Activated T-cell treated with anti-CD3 and anti-CD28 coated beads, Interleukin-2, amount 50 U/mL, for 72 hours (primary cell): ENCODE measurements around the gene NRCAM. TPM values are rescaled to one million over a fixed set of nuclear protein-coding genes. Genes with fewer than 3 reads are reported as not detected.
"Not testable (repeated sequence)": the region's sequence is repeated elsewhere in the genome, so short reads cannot be mapped to it uniquely, and the experiment has no call there.

Experiments
- ATAC-seq, 2 donors: fragments of 150-1000 bp; cut with Tn5 transposase; replicated peaks in 1 of 2; 2 replicates each; pipeline ENCODE4 v1.10.0; 2021; ENCODE audit warnings: moderate library complexity in 2 of 2, mild to moderate bottlenecking in 1 of 2
- DNase-seq, 2 donors: peaks; one replicate each; pipeline ENCODE4 v3.0.0; 2021 to 2022; ENCODE audit warnings: mixed read lengths in 1 of 2
- H3K27ac Mint-ChIP-seq: one replicate; pipeline ENCODE4 v1.8.0; 2022; ENCODE audit warnings: mild to moderate bottlenecking, moderate library complexity, mixed read lengths
- H3K27me3 Mint-ChIP-seq: one replicate; pipeline ENCODE4 v1.8.0; 2022; ENCODE audit warnings: low read depth, mixed read lengths
- H3K36me3 Mint-ChIP-seq, 2 donors: one replicate each; pipeline ENCODE4 v1.8.0; 2022; ENCODE audit warnings: mixed read lengths in 2 of 2, mild to moderate bottlenecking in 1 of 2; ENCODE audit not compliant: insufficient read depth in 2 of 2
- H3K4me1 Mint-ChIP-seq: one replicate; pipeline ENCODE4 v1.8.0; 2022; ENCODE audit warnings: low read depth, mixed read lengths
- H3K4me3 Mint-ChIP-seq, 2 donors: one replicate each; pipeline ENCODE4 v1.8.0; 2022; ENCODE audit warnings: mild to moderate bottlenecking in 2 of 2, mixed read lengths in 2 of 2, moderate library complexity in 2 of 2
- H3K9me3 Mint-ChIP-seq, 2 donors: one replicate each; pipeline ENCODE4 v1.8.0; 2022; ENCODE audit warnings: mixed read lengths in 2 of 2
- total RNA-seq, 2 donors: library from RNA; stranded (reverse); gene quantifications; one replicate each; pipeline ENCODE4 v1.2.3, GENCODE V29; 2022

The NRCAM gene
- total RNA-seq, 2 donors from 2014 or later = 2.5 to 4.1 TPM

- ATAC-seq = no peak
- Mint-ChIP-seq H3K27ac (no peak overlapping the region), H3K36me3 (peaks cover 4 to 5% of the 10 kb centered on the region in 2 donors)
These were observed 23.5 kb upstream of the NRCAM start for GRCh38 chr7:108479751-108480150.

GRCh38 chr7:108479118-108479517 lies 22.9 kb upstream of the NRCAM start:
- no peak overlapping the region for H3K27ac Mint-ChIP-seq
- DNase-seq (no peak), ATAC-seq (no peak)
- H3K4me3 Mint-ChIP-seq = no peak overlapping the region
- H3K4me1 Mint-ChIP-seq = no peaks in the 10 kb centered on the region
- H3K9me3 Mint-ChIP-seq = no peaks in the 10 kb centered on the region
- H3K27me3 Mint-ChIP-seq = no peaks in the 10 kb centered on the region
- H3K36me3 Mint-ChIP-seq = peaks cover 4 to 5% of the 10 kb centered on the region in 2 donors

More at GRCh38 chr7:108479751-108480150, 23.5 kb upstream of the NRCAM start:
- no peaks in the 10 kb centered on the region for H3K9me3 Mint-ChIP-seq
- no peak overlapping the region for H3K4me3 Mint-ChIP-seq
- no peak for DNase-seq
- H3K4me1 Mint-ChIP-seq = no peaks in the 10 kb centered on the region
- H3K27me3 Mint-ChIP-seq = no peaks in the 10 kb centered on the region

- Mint-ChIP-seq H3K4me3 (no peak overlapping the region), H3K36me3 (no peaks in the 10 kb centered on the region), H3K27me3 (no peaks in the 10 kb centered on the region), H3K4me1 (peaks cover 12% of the 10 kb centered on the region), H3K27ac (no peak overlapping the region), H3K9me3 (peaks cover 0 to 1% of the 10 kb centered on the region in 2 donors)
- ATAC-seq (no peak), DNase-seq (no peak)
These were observed 12.0 kb upstream of the NRCAM start for GRCh38 chr7:108468246-108468645.

DNA sequence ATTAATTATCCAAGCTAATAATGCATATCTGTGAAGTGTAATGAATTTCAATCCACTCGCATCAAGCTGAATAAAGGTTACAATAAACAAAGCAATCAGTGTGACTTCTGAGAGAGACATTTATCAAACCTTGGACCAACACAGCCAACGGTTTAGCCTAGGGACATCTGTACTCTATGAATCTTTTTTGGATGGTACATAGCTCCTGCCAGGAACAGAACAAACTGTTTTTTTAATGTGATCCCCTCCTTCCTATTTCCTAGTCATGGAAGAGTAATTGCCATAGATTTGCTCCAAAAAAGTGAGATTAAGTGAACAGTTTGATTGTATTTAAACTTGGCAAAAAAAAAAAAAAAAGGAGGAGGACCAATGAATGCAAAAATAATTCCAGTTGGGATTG lies 11.2 kb upstream of the NRCAM start:
- no peak for DNase-seq
- no peaks in the 10 kb centered on the region for H3K36me3 Mint-ChIP-seq
- no peak for ATAC-seq
- peaks cover 0 to 1% of the 10 kb centered on the region in 2 donors for H3K9me3 Mint-ChIP-seq
- H3K4me1 Mint-ChIP-seq = peaks cover 20% of the 10 kb centered on the region
- no peak overlapping the region for H3K4me3 Mint-ChIP-seq
- no peaks in the 10 kb centered on the region for H3K27me3 Mint-ChIP-seq
- H3K27ac Mint-ChIP-seq = no peak overlapping the region

GRCh38 chr7:108466322-108466721 lies 10.1 kb upstream of the NRCAM start:
- ATAC-seq, H3K27ac Mint-ChIP-seq, H3K4me3 Mint-ChIP-seq, DNase-seq, H3K27me3 Mint-ChIP-seq, H3K9me3 Mint-ChIP-seq, H3K36me3 Mint-ChIP-seq: not testable (repeated sequence)
- H3K4me1 Mint-ChIP-seq = peaks cover 29% of the 10 kb centered on the region

- no peaks in the 10 kb centered on the region for H3K27me3 Mint-ChIP-seq
- H3K9me3 Mint-ChIP-seq = peaks cover 0 to 1% of the 10 kb centered on the region in 2 donors
- DNase-seq = no peak
- H3K36me3 Mint-ChIP-seq = no peaks in the 10 kb centered on the region
- no peak overlapping the region for H3K27ac Mint-ChIP-seq
- H3K4me3 Mint-ChIP-seq = no peak overlapping the region
- peaks cover 29% of the 10 kb centered on the region for H3K4me1 Mint-ChIP-seq
- ATAC-seq = no peak
These were observed 8.5 kb upstream of the NRCAM start for GRCh38 chr7:108464743-108465142.

GRCh38 chr7:108463613-108464012 lies 7.4 kb upstream of the NRCAM start:
- Mint-ChIP-seq H3K27ac (no peak overlapping the region), H3K4me3 (no peak overlapping the region), H3K9me3 (peaks cover 0 to 1% of the 10 kb centered on the region in 2 donors), H3K4me1 (peaks cover 29% of the 10 kb centered on the region), H3K36me3 (no peaks in the 10 kb centered on the region), H3K27me3 (peaks cover 3% of the 10 kb centered on the region)
- ATAC-seq = peak; percentile 69 to 72
- DNase-seq = peak; percentile 22 to 29

DNA sequence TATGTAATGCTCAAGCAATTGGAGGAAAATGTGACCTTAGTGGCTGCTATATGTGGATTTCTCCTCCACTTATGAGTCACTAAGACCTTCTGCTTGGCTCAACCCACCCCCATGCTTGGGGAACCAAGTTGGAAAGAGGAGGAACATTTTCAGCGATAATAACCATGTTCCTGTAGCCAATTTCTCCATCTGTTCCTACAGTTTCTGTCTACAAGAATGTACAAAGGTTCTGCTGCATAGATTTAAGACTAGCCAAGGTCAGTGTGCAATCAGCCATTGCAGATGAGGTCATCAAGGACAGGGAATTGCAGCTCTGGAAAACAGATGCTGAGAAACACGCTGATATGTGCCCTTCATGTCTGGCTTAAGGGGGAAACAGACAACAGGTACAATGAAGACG lies 5.6 kb upstream of the NRCAM start:
- H3K4me3 Mint-ChIP-seq = no peak overlapping the region
- H3K4me1 Mint-ChIP-seq = peaks cover 39% of the 10 kb centered on the region
- no peak for DNase-seq
- no peak for ATAC-seq
- peaks cover 20% of the 10 kb centered on the region for H3K27me3 Mint-ChIP-seq
- H3K36me3 Mint-ChIP-seq = no peaks in the 10 kb centered on the region
- no peak overlapping the region for H3K27ac Mint-ChIP-seq
- peaks cover 0 to 1% of the 10 kb centered on the region in 2 donors for H3K9me3 Mint-ChIP-seq

DNA sequence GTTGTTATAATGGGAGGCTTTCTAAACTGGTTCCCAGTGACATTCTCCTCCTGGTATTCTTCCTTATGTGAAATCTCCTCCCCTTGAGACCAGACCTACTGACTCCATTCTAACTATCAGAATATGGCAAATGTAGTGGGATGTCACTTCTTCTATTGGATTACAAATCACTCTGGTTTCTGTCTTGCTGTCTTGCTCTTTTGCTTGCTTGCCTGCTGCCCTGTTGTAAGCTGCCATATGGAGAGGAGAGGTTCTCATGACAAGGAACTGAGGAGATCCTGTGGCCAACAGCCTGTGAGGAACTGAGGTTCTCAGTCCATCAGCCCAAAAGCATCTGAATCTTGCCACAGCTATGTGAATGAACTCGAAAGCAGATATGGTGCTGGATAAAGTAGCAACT lies 4.7 kb upstream of the NRCAM start:
- no peak for DNase-seq
- no peak overlapping the region for H3K4me3 Mint-ChIP-seq

GRCh38 chr7:108459922-108460551 lies 3.8 kb upstream of the NRCAM start:
- peak; percentile 26 to 27 for ATAC-seq
- no peak overlapping the region for H3K4me3 Mint-ChIP-seq
- H3K9me3 Mint-ChIP-seq = no peaks in the 10 kb centered on the region
- DNase-seq = peak; percentile 18 to 38
- no peaks in the 10 kb centered on the region for H3K36me3 Mint-ChIP-seq
- peaks cover 23% of the 10 kb centered on the region for H3K27me3 Mint-ChIP-seq
- no peak overlapping the region for H3K27ac Mint-ChIP-seq
- H3K4me1 Mint-ChIP-seq = peaks cover 41% of the 10 kb centered on the region

More for the DNA sequence above, 4.7 kb upstream of the NRCAM start:
- Mint-ChIP-seq H3K9me3 (no peaks in the 10 kb centered on the region), H3K27ac (no peak overlapping the region), H3K36me3 (no peaks in the 10 kb centered on the region), H3K4me1 (peaks cover 41% of the 10 kb centered on the region), H3K27me3 (peaks cover 23% of the 10 kb centered on the region)
- no peak for ATAC-seq

DNA sequence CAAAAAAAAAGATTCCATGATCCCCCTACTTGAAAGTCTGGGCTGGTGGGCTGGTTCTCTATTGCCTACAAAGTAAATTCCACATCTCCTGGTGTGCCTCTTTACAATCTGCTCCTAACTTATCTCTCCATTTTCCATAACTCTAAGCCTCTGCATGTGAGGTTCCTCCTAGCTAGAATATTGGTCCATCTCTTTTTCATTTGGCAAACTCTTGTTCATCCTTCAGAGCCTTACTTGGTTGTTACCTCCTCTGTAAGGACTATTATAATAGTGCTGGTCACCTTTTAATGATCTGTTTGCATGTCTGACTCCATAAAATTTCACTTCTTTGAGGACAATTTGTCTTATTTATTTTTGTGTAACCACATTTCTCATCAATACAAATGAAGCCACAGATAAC lies 1.6 kb upstream of the NRCAM start:
- Mint-ChIP-seq H3K9me3 (no peaks in the 10 kb centered on the region), H3K27ac (no peak overlapping the region), H3K4me1 (peaks cover 33% of the 10 kb centered on the region), H3K27me3 (peaks cover 38% of the 10 kb centered on the region), H3K4me3 (peak overlapping the region in 1 of 2 donors; percentile 8), H3K36me3 (no peaks in the 10 kb centered on the region)
- ATAC-seq = no peak
- no peak for DNase-seq

DNA sequence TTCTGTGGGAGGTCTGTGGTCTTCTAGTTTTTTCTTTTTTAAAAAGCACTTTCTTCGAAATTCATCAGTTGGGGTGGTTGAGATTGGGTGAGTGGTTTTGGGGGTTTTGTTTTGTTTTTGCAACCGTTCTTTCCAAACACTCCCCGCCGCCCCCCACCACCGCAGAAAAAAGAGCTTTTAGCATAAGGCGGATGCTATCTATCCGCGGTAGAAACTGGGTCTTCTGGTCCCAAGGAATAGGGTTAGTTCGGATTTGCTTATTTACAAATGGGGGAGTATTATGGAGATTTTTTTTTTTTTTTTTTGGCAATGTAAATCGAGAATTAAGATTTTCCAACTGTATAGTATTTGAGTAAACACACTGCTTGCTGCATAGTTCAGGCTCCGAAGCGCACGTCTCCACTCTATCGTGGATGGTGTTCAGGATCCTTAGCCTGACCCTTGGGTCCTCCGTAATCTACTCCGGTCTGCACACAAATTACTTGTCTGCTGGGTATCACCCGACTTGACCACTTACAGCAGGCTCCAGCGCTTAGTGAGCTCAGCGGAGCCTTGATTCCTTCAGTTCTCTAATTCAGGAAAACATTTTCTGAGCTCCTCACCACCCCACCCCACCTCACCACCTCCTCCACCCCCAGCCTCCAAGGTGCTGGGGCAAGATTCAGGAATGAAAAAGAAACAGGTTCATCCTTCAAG lies 757 bp upstream of the NRCAM start:
- ATAC-seq (no peak), DNase-seq (peak; percentile 25 to 46)
- peaks cover 27% of the 10 kb centered on the region for H3K4me1 Mint-ChIP-seq
- H3K36me3 Mint-ChIP-seq = no peaks in the 10 kb centered on the region
- peaks cover 45% of the 10 kb centered on the region for H3K27me3 Mint-ChIP-seq
- H3K27ac Mint-ChIP-seq = peak overlapping the region; percentile 24
- H3K9me3 Mint-ChIP-seq = no peaks in the 10 kb centered on the region
- peak overlapping the region; percentile 71 to 78 for H3K4me3 Mint-ChIP-seq

- H3K9me3 Mint-ChIP-seq = no peaks in the 10 kb centered on the region
- peak; percentile 22 to 41 for DNase-seq
- peaks cover 57% of the 10 kb centered on the region for H3K27me3 Mint-ChIP-seq
- ATAC-seq = peak; percentile 22 to 23
- H3K27ac Mint-ChIP-seq = no peak overlapping the region
- H3K36me3 Mint-ChIP-seq = no peaks in the 10 kb centered on the region
- peaks cover 32% of the 10 kb centered on the region for H3K4me1 Mint-ChIP-seq
- H3K4me3 Mint-ChIP-seq = peak overlapping the region; percentile 72 to 88
These were observed 662 bp downstream of the NRCAM start for GRCh38 chr7:108455551-108455997.
